Adipose tissue (tissue), 3 donors: ENCODE results near the gene SHANK1. TPM values are rescaled to one million over a fixed set of nuclear protein-coding genes. Genes with fewer than 3 reads are reported as not detected.

Source experiments
- H3K27ac ChIP-seq: one replicate; pipeline ENCODE4 v1.5.1; 2013; ENCODE audit warnings: low read depth, low read length
- WGBS, 3 donors: extraction: QIAGEN DNeasy Blood & Tissue Kit; methylation state at CpG; one replicate each; pipeline ENCODE4 v1.1.7; 2013; 5-methylcytosine and 5-hydroxymethylcytosine counted together
- polyA plus RNA-seq, 3 donors: library from polyadenylated mRNA; stranded (reverse); fragments of 200-250 nt; gene quantifications; one replicate each; pipeline ENCODE4 v1.2.3, GENCODE V29; 2013
- donor health status: healthy with polysubstance abuse.
- donor health status: Bipolar disorder and iron deficiency.
- donor health status: healthy.

Gene SHANK1
- polyA plus RNA-seq, 3 donors = 0.02 to 1.1 (median 0.33) TPM

DNA sequence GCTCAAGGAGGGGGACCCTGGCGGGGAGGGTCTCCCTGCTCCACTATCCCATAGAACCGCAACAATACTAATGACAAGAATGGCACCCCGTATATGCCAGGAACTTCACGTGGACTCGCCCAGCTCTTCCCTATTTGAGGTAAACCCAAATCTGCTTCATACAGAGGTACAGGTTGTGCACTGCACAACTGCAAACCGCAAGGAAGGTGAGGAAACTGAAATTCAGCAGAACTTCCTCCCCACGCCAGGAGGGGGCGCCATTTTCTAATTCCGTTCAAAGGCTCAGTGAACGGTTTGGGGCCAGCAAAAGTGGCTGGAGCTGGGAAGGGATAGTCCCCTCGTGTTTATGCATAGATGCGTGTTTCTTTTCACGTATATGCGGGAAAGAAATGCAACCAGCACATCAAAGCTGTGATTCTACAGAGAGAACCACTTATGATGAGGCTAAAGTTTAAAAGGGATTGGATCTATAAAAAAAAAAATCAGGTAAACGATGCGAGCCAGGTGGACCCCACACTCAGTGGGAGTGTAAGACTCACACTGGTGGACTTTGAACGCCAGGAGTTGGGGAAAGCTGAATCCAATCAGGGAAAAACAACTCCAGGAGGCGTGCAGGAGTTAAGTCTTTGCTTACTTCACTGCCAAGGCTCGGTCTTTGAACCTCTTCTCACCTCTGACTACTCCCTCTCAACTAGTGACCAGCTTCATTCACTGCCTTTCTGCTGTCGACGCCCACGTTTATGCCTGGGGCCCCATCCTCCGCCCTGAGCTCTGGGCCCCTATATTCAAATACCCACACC lies 50.1 kb downstream of the SHANK1 start:
- 40 to 47% (median 44%) methylated on average over 23 of the region's 23 CpGs for WGBS, 3 donors

DNA sequence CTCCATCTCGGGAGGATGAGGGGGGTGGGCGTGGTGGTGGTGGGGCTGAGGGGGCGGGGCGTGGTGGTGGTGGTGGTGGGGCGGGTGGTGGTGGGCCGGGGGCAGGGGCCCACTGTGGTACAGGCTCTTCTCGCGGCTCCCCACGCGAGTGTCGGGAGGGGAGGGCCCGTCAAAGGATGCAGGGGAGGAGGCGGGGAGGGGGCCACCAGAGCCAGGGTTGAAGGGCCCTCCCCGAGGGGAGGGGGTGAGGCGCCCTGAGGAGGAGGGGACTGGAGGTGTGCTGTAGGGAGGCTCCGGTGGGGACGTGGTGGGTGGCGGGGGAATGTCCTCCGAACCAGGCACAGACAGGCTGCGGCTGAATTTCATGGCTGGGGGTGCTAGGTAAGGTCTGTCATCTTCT lies 50.7 kb downstream of the SHANK1 start:
- WGBS, 3 donors = 40 to 51% (median 41%) methylated on average over 14 to 20 of the region's 20 CpGs
- no peak overlapping the region for H3K27ac ChIP-seq

More for the DNA sequence above, 50.1 kb downstream of the SHANK1 start:
- H3K27ac ChIP-seq = no peak overlapping the region

DNA sequence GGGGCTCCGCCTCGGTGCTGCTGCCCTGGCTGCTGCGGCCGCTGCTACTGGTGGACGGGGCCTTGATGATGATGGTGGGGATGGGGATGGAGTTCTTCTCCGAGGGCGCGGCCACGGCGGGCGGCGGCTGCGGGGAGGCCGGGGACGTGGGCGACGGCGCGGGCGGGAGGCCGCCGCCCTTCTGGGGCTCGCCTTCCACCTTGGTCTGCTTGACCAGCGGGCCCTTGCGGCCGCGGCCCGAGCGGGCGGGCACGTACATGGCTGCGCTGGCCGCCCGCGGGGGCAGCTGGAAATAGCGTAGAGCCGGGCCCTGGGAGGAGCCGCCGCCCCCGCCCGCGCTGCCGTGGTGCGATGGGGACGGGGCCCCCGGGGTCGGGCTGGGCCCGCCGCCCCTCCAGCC lies 51.2 kb downstream of the SHANK1 start:
- H3K27ac ChIP-seq = no peak overlapping the region
- 0 to 5% (median 4%) methylated on average over 14 to 49 of the region's 49 CpGs for WGBS, 3 donors

- H3K27ac ChIP-seq = no peak overlapping the region
- 1 to 4% (median 3%) methylated on average over 32 to 57 of the region's 58 CpGs for WGBS, 3 donors
Observed at GRCh38 chr19:50667759-50668231, 51.8 kb downstream of the SHANK1 start.

DNA sequence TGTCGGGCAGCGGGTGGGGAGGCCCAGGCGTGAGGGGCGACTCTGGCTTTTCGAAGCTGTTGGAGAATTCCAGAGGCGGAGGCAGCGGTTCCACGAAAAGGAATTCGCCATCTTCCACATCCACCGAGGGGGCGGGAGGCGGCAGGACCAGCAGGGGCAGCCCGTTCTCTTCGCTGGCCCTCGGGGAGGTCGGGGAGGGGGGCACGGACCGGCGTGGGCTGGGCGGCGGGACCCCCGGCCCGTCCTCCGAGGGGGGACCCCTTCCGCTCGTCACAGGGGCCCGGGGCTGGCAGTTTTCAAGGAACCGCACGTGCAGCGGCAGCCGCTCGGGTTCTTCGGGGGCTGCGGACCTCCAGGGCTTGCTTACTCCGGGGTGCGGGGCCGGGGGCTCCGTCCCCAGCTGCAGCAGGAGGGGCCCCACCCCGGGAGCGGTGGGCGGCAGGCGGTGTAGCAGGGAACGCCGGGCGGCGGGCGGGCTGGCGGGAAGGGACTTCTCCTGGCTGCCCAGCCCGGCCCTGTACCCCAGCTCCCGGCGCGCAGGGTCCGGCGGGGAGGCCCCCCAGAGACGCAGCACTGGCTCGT lies 52.3 kb downstream of the SHANK1 start:
- 3 to 7% (median 4%) methylated on average over 28 to 56 of the region's 56 CpGs for WGBS, 3 donors
- no peak overlapping the region for H3K27ac ChIP-seq

DNA sequence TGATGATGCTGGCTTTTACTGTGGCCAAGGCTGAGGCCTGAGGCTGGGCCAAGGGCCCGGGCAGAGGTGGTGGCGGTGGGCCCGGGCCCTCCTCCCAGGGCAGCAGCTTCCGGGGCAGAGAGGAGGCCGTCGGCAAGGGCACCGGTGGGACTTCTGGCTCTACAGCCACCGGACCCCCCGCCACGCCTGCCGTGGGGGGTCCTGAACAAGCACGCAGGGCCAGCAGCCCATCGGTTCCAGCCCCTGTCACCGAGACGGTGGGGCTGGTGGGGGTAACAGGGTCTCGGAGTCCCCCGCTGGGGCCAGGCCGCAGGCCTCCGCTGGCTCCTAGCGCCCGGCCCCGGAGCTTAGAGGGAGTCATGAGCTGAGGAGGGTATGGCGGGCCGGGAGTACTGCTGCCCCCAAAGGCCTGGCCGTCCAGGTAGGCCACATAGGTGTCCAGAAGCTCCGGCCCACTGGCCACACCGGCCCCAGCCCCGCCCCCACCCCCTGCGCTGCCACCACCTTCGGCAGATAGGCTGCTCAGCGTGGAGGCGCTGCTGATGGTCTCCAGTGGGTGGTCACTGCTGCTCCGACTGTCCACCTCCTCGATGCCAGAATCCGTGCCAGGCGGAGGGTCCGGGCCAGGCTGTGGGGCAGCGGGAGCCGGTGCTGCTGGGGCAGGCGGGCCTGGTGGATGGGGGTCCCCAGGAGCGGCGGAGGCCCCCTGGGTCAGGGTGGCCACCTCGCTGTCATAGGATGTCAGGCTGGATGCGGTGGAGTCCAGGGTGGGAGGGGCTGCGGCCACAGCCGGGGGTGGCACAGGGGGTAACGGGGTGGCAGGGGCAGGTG lies 53.0 kb downstream of the SHANK1 start:
- no peak overlapping the region for H3K27ac ChIP-seq
- WGBS, 3 donors = 12 to 16% (median 16%) methylated on average over 40 to 47 of the region's 47 CpGs

DNA sequence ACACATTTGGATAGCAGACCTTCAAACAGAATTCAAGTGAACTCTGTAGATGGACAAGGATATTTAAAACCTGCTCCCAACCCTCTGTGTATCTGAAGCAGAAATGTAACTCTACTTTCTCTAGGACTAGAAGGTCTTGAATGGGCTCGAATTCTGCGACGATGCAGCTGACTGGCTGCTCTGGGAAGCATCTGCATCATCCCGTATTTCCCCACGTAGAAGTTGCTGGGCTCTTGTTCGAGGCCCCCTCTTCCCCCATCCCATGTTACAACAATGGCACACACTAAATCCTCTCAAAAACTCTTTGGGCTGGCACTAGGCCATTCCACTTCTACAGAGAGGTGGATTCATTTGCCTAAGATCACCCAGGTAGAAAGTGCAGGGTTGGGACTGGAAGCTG lies 55.4 kb downstream of the SHANK1 start:
- WGBS, 3 donors = 74 to 88% (median 83%) methylated on average over 6 of the region's 6 CpGs
- H3K27ac ChIP-seq = no peak overlapping the region

DNA sequence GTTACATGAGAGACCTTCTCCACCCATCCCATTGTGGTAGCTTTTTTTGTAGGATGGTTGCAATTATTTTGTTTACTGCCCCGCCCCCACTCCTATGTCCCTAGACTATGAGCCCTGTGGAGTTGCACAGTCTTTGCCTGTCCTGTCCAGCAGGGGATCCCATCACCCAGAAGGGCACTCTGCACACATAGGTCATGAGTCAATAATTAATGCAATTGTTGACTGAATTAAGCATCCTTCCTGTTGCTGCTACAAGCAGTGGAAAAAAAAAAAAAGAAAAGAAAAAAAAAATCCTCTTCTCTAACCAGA lies 56.2 kb downstream of the SHANK1 start:
- no peak overlapping the region for H3K27ac ChIP-seq
- WGBS, 3 donors = 71 to 94% (median 80%) methylated on average over 1 of the region's 1 CpG

- no peak overlapping the region for H3K27ac ChIP-seq
- WGBS, 3 donors = 45 to 60% (median 59%) methylated on average over 16 of the region's 16 CpGs
Observed at GRCh38 chr19:50662651-50663481, 56.7 kb downstream of the SHANK1 start.

GRCh38 chr19:50661766-50662650 lies 57.6 kb downstream of the SHANK1 start:
- WGBS, 3 donors = 49 to 73% (median 72%) methylated on average over 48 to 49 of the region's 49 CpGs
- no peak overlapping the region for H3K27ac ChIP-seq

GRCh38 chr19:50661023-50661422 lies 58.6 kb downstream of the SHANK1 start:
- WGBS, 3 donors = 68 to 84% (median 78%) methylated on average over 10 of the region's 10 CpGs

GRCh38 chr19:50660088-50660366 lies 59.6 kb downstream of the SHANK1 start:
- no peak overlapping the region for H3K27ac ChIP-seq
- 17 to 33% (median 26%) methylated on average over 5 to 6 of the region's 6 CpGs for WGBS, 3 donors

More at GRCh38 chr19:50661023-50661422, 58.6 kb downstream of the SHANK1 start:
- H3K27ac ChIP-seq = no peak overlapping the region

- H3K27ac ChIP-seq = no peak overlapping the region
- WGBS, 3 donors = 2 to 7% (median 5%) methylated on average over 15 to 36 of the region's 37 CpGs
Observed at GRCh38 chr19:50659318-50660087, 60.1 kb downstream of the SHANK1 start.

DNA sequence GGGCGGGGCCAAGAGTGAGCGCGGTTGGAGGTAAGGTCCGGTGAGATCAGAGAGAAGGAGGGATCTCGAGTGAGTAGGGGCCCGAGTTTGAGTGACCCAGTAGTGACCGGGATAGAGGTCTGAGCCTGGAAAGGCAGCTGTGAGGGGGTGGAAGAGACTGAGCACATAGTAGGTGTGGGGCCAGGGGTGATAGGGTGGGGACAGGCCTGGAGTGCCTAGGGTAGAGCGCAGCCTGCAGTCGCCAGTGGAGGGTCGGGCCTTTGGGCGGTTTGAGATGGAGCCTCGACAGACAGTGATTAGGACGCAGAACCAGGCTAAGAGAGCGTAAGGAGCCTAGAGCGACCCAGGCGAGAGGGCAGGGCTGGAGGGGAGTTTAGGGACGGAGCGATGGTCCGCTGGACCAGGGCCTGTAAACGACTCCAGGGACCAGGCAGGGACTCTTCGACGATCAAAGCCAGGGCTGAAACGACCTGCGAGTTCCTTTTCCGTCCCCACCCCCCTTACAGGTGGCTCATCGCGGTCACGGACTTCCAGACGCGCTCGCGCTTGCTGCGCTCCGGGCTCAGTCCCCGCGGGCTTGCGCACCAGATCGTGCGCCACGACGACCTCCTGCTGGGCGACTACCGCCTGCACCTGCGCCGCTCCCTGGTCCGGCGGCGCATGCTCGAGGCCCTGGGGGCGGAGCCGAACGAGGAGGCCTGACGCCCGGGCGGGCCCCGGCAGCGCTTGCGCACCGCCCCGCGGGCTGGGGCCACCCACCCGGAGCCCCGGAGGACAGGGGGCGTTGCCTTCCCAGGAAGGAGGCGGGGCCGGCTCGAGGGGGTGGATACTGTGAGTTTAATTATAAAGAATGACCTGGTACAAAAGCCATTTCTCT lies 60.9 kb downstream of the SHANK1 start:
- H3K27ac ChIP-seq = no peak overlapping the region
- 2 to 4% (median 3%) methylated on average over 66 to 67 of the region's 67 CpGs for WGBS, 3 donors

GRCh38 chr19:50657712-50658440 lies 61.7 kb downstream of the SHANK1 start:
- no peak overlapping the region for H3K27ac ChIP-seq
- WGBS, 3 donors = 2 to 3% (median 2%) methylated on average over 38 of the region's 38 CpGs
